Osteoblast (primary cell): ENCODE measurements around the gene BAX. TPM values are rescaled to one million over a fixed set of nuclear protein-coding genes. Genes with fewer than 3 reads are reported as not detected.

Experiments
- DNase-seq: peaks from one replicate; pipeline ENCODE4 v3.0.0; 2011; ENCODE audit warnings: low spot score, mixed read lengths; ENCODE audit not compliant: insufficient read length; ENCODE audit errors: missing footprints
- H2AFZ ChIP-seq: 2 replicates; pipeline ENCODE4 v1.6.0; 2011; ENCODE audit warnings: mild to moderate bottlenecking, low read length
- H3K27ac ChIP-seq: 2 replicates; pipeline ENCODE4 v1.5.1; 2011; ENCODE audit warnings: mild to moderate bottlenecking, low read depth, low read length, moderate library complexity
- H3K27me3 ChIP-seq: 2 replicates; pipeline ENCODE4 v1.6.0; 2012; ENCODE audit warnings: mild to moderate bottlenecking, control low read depth, inconsistent platforms, low read length, moderate library complexity; ENCODE audit not compliant: insufficient read depth
- H3K36me3 ChIP-seq: 2 replicates; pipeline ENCODE4 v1.5.1; 2011; ENCODE audit warnings: mild to moderate bottlenecking, low read length, control low read depth, moderate library complexity; ENCODE audit not compliant: insufficient read depth
- H3K4me1 ChIP-seq: 2 replicates; pipeline ENCODE4 v1.5.1; 2011; ENCODE audit warnings: mild to moderate bottlenecking, low read length, control low read depth, moderate library complexity; ENCODE audit not compliant: insufficient read depth
- H3K4me2 ChIP-seq: 2 replicates; pipeline ENCODE4 v1.6.0; 2011; ENCODE audit warnings: mild to moderate bottlenecking, low read length; ENCODE audit not compliant: insufficient read depth
- H3K4me3 ChIP-seq: fragments of 200-600 bp; sonication (generic); 3 replicates; pipeline ENCODE4 v1.5.1; 2012; ENCODE audit warnings: mild to moderate bottlenecking, low read length, inconsistent platforms; ENCODE audit not compliant: insufficient read depth
- H3K79me2 ChIP-seq: 2 replicates; pipeline ENCODE4 v1.6.0; 2012; ENCODE audit warnings: mild to moderate bottlenecking, low read length, control low read depth, inconsistent platforms; ENCODE audit not compliant: insufficient read depth
- H3K9me3 ChIP-seq: 2 replicates; pipeline ENCODE4 v1.5.1; 2011; ENCODE audit warnings: low read depth, low read length, control low read depth
- H4K20me1 ChIP-seq: 2 replicates; pipeline ENCODE4 v1.6.0; 2012; ENCODE audit warnings: mild to moderate bottlenecking, low read length, control low read depth; ENCODE audit not compliant: insufficient read depth
- total RNA-seq: library from RNA; depleted of rRNA; stranded (reverse); fragments of >200 nt; gene quantifications from 2 replicates; pipeline ENCODE4 v1.2.3, GENCODE V29; 2012
- TF ChIP-seq, protein P1 (sequence below): IDR thresholded peaks from 2 replicates; pipeline ENCODE4 v1.5.1; 2011; ENCODE audit warnings: mild to moderate bottlenecking, low read depth, low read length, moderate library complexity; ENCODE audit errors: extremely low read depth

BAX gene
- total RNA-seq, 1 donor: 78.9 TPM

DNA sequence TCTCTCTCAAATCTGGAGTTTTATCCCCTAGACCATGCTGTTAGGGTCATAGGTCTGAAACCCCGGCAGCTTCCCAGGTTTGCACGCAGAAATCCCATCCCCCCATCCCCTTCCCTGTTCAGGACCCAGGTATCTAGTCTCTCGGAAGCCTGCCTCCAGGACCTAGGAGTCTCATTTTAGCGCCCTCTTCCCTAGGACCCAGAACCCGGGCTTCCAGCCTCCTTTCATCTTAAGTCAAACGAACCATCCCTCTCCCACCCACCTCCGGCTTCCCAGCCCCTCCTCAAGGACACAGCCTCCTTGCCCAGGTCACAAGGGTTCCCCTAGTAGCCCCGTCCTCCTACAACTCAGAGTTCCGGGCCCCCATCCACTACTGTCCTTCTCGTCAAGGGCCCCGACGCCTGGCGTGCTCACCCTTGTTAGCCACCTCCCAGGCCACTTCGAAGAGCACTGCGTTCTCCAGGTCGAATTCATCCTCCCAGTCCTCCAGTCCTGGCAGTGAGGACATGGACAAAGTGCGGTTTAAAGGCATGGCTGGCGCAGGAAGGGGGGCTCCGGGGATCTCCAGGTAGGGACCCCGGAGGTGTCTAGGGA is 38.0 kb downstream of the BAX start:
- peak; percentile 77 for DNase-seq
- peaks cover 10% of the 10 kb centered on the region for H3K36me3 ChIP-seq
- peaks cover 29% of the 10 kb centered on the region for H3K4me1 ChIP-seq
- peaks cover 17% of the 10 kb centered on the region for H4K20me1 ChIP-seq
- TF ChIP-seq, protein P1, sequence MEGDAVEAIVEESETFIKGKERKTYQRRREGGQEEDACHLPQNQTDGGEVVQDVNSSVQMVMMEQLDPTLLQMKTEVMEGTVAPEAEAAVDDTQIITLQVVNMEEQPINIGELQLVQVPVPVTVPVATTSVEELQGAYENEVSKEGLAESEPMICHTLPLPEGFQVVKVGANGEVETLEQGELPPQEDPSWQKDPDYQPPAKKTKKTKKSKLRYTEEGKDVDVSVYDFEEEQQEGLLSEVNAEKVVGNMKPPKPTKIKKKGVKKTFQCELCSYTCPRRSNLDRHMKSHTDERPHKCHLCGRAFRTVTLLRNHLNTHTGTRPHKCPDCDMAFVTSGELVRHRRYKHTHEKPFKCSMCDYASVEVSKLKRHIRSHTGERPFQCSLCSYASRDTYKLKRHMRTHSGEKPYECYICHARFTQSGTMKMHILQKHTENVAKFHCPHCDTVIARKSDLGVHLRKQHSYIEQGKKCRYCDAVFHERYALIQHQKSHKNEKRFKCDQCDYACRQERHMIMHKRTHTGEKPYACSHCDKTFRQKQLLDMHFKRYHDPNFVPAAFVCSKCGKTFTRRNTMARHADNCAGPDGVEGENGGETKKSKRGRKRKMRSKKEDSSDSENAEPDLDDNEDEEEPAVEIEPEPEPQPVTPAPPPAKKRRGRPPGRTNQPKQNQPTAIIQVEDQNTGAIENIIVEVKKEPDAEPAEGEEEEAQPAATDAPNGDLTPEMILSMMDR: no peak
- H3K4me2 ChIP-seq: peak overlapping the region; percentile 99
- no peaks in the 10 kb centered on the region for H3K9me3 ChIP-seq
- H2AFZ ChIP-seq: peak overlapping the region; percentile 82
- peak overlapping the region; percentile 89 for H3K4me3 ChIP-seq
- peak overlapping the region; percentile 85 for H3K27ac ChIP-seq
- H3K79me2 ChIP-seq: peaks cover 73% of the 10 kb centered on the region
- H3K27me3 ChIP-seq: no peaks in the 10 kb centered on the region

DNA sequence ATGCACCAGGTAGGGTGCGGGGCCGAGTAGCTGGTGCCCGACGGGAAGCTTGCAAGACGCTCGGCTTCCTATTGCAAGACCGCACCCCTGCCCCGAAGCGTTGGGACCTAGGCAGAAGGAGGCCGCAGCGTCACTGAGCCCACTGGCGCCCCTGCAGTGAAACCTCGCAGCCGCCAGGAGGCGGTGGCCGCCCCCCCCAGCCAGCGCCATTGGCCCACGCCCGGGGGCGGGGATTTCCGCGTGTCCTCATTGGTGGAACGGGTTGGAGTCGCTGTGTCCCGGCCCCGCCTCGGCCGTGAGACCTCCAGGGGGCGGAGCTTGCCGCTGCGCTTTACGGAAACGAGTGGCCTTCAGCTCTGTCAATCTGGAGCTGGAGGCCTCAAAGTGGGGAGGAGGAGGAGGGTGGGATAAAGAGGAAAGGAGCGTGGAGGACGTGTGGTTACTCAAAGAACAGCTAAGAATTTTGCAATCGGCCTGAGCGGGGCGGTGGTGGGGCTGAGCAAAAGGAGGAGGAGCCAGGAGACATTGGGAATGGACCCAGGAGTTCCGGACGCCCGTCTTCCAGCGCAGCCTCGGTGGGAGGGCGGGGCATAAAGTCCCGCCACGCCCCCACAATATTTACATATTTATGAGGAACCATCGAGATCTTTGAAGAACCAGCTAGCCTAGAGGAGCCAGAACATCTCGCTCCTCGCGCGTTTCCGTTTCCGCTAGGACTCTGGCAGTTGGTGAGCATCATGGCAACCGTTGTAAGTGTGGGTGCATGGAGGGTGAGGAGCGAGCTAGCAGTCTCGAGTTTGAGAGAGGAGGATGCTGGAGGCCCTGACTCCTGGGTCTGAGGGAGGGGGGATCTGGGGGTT is 38.7 kb downstream of the BAX start, which contains the start of the genes GYS1 and RUVBL2:
Gene GYS1, minus strand, starts transcription at position 135 of the 860 bp plus-strand sequence. CDS start 197 bp downstream, outside the sequence.
Gene RUVBL2, plus strand, starts transcription at position 713 of the 860 bp plus-strand sequence. Its CDS starts 25 bp downstream, at position 738.
- Histone ChIP-seq H3K4me2 (peak within 1 kb of the TSS; percentile 99), H3K9me3 (no peaks in the 10 kb centered on the region), H3K36me3 (peaks cover 6% of the 10 kb centered on the region), H4K20me1 (peaks cover 20% of the 10 kb centered on the region), H3K27me3 (no peaks in the 10 kb centered on the region), H3K4me3 (peak within 1 kb of the TSS; percentile 89), H2AFZ (peak within 1 kb of the TSS; percentile 82), H3K4me1 (peaks cover 29% of the 10 kb centered on the region), H3K27ac (peak within 1 kb of the TSS; percentile 85), H3K79me2 (peaks cover 80% of the 10 kb centered on the region)
- DNase-seq: peak; percentile 98
- TF ChIP-seq, protein P1: peak; percentile 82

DNA sequence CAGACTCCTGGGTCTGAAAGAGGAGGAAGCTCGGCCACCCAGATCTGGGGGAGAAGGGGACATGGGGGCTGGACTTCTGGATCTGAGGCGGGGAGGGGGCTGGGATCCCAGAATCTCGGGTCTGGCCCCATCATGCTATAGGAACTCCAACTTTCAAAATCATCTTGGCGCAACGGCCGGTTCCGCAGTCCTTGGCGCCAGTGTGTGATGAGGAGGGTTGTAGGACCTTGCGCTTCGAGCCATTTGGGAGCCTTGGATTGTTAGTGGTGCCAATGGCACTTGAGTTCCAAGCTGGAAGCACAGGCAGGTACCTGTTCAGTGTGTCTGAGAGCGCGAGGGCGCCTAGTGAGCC is 39.3 kb downstream of the BAX start:
- Histone ChIP-seq H3K4me2 (peak overlapping the region; percentile 99), H3K27me3 (no peaks in the 10 kb centered on the region), H2AFZ (peak overlapping the region; percentile 81), H3K27ac (peak overlapping the region; percentile 74), H3K4me1 (peaks cover 29% of the 10 kb centered on the region), H4K20me1 (peaks cover 22% of the 10 kb centered on the region), H3K36me3 (no peaks in the 10 kb centered on the region), H3K4me3 (peak overlapping the region; percentile 89), H3K79me2 (peaks cover 83% of the 10 kb centered on the region), H3K9me3 (no peaks in the 10 kb centered on the region)
- TF ChIP-seq, protein P1: no peak
- DNase-seq: peak; percentile 17

DNA sequence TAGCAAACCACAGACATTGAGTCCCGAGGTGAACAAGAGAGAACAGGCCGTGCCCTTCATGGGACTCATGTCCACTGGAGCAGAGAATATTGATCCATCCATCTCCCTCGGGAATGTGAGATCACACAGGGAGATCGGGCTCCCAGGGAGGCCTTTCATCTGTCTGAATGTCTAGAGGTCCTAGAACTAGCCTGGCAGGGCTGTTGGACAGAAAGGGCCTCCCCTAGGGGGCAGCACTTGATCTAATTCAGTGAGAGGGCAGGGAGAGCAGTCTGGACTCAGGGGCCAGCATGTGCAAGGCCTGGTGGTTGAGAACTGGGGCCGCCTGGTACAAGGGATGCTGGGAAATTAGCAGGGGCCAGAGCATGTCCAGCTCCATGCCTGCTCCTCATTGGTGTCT is 43.3 kb downstream of the BAX start:
- H3K27me3 ChIP-seq: no peaks in the 10 kb centered on the region
- peaks cover 62% of the 10 kb centered on the region for H3K79me2 ChIP-seq
- peaks cover 12% of the 10 kb centered on the region for H3K36me3 ChIP-seq
- H4K20me1 ChIP-seq: peaks cover 20% of the 10 kb centered on the region
- no peak overlapping the region for H3K4me2 ChIP-seq
- H3K27ac ChIP-seq: no peak overlapping the region
- no peak overlapping the region for H2AFZ ChIP-seq
- H3K9me3 ChIP-seq: no peaks in the 10 kb centered on the region
- TF ChIP-seq, protein P1: peak; percentile 72
- H3K4me3 ChIP-seq: no peak overlapping the region
- H3K4me1 ChIP-seq: peaks cover 13% of the 10 kb centered on the region
- peak; percentile 93 for DNase-seq
